HG02852 (cell line): Measurements from ENCODE around the gene TNPO1.
A peak's percentile ranks its signal among the peaks of the same experiment; 100 is the strongest.

Experiments
- ATAC-seq: cut with Tn5 transposase; IDR thresholded peaks from one replicate; pipeline ENCODE4 v1.9.1; 2021; ENCODE audit warnings: mild to moderate bottlenecking, moderate library complexity; ENCODE audit not compliant: unreplicated experiment

The TNPO1 gene

GRCh38 chr5:72817671-72818266 lies 1.3 kb downstream of the TNPO1 start:
- no peak for ATAC-seq

DNA sequence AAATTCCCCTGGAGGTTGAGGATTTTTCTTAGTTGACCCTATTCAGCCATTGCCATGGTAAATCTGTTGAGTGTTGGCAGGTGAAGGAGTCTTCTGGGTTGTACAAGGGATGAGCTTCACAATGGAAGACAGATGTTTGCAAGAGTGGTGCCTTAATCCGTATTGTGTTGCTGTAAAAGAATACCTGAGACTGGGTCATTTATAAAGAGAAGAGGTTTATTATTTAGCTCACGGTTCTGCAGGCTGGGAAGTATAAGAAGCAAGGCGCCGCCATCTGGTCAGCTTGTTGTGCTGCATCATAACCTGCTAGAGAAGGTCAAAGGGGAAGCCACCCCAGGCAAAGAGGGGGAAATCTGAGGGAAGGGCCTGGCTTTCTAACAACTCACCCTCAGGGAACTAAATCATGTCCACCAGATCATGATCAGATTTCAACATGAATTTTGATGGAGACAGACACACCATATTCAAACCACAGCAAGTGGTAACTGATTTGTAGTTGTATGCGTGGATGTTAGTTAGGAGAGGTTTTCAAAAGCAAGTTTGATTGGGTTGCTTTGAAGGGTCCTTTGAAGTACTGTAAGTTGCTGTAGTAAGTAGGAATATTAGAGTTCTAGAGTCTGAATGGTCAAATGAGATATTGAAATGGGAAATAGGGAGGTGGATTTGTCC lies 2.5 kb downstream of the TNPO1 start:
- no peak for ATAC-seq

DNA sequence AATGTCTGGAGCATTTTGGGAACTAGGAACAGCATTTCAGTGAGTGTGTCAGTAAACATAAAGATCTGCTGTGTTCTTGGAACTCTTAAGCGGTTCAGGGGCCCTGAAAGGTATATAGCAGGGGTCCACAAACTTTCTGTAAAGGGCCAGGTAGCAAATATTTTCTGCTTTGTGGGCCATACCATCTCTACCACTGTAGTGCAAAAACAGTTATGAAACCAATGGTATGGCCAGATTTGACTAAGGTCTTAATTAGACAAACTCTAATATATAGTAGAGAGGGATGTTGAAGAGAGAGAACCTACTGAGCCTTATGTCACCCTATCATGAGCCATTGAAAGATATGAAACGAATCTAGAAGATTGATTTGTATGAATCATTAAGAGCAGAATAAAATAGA lies 5.3 kb downstream of the TNPO1 start:
- ATAC-seq = no peak

GRCh38 chr5:72822944-72823343 lies 6.5 kb downstream of the TNPO1 start:
- ATAC-seq = no peak

DNA sequence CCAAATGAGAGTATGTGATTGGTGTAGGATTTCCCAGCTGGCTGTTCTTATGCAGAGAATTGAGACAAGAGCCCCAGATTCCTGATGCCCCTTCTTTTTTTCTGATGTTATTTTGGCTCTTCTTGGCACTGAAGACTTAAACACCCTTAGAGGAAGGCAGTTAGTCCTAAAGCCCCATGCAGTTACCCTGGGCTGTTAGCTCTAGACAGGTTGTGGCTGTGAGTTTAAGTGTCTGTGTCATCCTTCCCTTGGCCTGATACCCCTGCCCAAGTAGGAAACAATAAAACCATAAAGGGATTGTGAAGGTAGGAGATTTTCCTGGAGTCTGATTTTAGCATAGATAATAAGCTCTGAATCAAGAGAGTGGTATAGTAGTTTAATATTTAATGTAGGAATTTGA lies 13.2 kb downstream of the TNPO1 start:
- ATAC-seq = no peak

DNA sequence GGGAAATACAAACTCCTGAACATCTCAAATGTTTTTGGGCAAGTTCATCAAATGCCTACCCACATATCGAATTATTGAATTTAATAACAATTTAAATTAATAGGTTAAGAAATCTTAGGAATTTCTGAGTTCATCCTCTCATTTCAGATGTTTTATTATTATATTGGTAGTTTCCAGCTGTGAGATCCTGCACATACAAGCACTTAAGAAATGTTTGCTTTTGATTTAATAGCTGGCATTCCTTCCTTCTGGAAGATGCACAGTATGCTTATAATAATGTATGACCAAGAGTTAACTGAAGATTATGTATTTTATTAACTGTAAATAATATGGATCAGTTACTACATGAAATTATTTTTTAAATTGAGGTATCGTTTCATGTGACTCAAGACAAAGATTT lies 13.9 kb downstream of the TNPO1 start:
- no peak for ATAC-seq

DNA sequence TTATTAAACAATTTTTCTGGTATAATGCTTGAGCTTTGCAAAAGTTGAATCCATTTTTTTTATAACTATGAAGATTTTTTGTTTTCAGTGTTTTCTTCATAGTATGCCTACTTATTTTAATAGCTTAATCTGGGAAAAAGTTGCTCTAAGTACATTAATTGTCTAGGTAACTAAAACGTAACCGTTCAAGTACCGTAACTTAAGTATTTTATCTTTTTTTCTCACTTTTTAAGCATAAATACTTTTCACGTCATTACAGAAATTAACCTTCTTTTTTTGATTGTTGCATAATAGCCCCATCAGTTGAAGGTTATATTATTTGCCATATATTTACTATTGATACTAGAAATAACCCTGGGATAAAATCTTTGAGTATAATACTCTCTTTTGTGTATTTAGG lies 15.2 kb downstream of the TNPO1 start:
- ATAC-seq = no peak

DNA sequence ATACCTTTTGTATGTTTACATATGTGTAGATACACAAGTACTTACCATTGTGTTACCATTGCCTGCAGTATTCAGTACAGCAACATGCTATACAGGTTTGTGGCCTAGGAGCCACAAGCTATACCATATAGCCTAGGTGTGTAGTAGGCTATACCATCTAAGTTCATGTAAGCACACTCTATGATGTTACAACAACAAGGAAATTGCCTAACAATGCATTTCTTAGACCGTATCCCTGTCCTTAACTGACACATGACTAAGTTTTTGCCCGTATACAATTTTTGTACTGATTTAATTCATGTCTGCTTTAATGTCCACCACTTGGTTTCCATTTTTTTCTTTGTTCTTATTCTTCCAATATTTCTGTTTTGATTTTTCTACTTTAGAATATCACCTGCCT lies 18.5 kb downstream of the TNPO1 start:
- no peak for ATAC-seq

GRCh38 chr5:72835633-72836032 lies 19.2 kb downstream of the TNPO1 start:
- ATAC-seq = no peak

GRCh38 chr5:72836810-72837209 lies 20.3 kb downstream of the TNPO1 start:
- ATAC-seq = no peak

DNA sequence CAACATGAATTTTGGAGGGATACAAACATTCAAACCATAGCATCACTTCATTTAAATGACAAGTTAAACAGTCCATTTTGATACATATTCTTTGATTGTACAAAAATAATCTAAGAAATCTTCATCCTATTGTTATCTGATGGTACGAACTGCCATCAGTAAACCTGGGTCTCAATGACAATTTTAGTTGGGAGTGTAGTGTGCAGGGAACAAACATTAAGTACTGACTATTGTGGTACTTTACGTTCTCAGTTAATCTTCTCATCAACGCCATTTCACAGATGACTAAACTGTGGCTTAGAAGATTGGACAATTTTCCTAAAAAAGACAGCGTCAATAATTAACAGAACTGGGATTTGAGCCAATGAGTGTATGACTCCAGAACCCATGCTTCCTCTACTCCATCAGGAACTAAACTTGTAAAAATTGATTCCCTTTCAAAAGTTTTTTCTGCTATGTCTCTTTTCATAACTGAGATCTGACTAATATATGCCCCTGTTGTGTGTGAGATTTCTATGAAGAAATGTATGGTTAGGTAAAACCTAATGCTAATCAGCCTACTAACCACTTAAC lies 21.1 kb downstream of the TNPO1 start:
- no peak for ATAC-seq

DNA sequence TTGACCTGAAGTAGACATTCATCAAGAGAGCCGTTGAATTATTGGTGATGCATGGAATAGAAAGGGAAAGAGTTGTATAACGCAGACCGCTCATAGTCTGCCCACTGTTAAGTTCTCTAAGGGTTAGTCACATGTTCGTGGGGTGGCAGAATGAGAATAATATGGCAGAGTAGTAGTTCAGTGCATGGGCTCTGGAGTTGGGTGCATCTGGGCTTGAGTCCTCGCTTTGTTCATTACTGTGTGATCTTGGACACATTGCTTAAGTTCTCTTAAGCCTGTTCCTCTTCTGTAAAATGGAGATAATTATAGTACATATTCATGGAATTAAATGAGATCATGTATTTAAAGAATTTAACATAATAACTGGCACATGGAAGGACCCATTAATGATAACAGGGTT lies 23.6 kb downstream of the TNPO1 start:
- no peak for ATAC-seq

DNA sequence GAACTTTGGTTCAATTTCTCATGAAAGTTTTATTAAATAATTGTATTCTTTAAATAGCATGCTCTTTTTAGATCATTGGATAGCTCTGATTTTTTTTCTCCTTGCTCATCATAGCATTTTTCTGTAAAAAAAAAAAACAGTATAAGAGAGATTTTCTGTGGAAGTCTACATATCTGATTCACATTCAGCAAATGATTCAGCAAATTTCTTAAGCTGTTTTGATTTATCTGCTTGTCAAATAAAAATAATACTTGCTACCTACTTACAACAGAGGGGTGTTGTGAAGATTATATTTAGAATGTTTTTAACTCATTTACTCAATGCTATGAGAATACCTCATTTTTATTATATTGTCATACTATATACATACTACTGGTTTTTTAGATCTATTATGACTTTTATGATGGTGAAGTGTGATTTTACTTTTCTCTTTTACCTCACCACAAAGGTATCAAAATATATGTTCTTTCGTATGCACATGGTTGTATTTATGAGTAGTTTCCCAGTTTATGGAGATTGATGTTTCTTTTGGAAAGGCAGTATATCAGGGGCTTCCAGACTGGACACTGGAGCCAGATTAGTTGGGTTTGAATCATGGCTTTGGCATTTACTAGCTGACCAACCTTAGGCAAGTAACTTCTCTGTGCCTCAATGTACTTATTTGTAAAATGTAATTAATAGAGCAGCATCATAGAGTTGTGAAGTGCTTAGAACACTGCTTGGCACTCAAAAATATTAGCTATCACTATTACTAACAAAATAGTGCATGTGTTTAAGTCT lies 25.5 kb downstream of the TNPO1 start:
- no peak for ATAC-seq

DNA sequence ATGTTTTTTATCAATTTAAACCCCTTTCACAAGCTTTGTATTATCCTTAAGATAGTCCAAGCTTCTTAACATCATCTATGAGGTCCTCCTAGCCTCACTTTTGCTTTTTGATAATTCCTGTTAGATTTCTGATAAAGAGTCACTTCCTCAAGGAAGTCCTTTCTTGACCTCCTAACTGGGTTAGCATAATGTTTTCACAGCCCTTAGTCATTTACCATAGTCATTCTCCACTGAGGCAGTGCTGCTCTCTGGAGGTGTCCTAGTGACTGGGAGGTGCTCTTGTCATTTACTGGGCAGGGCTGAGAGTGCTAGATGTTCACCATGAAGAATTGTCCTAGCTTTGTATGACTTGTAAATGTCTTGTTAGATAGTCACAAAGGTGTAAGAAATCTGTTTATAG lies 26.4 kb downstream of the TNPO1 start:
- no peak for ATAC-seq

- no peak for ATAC-seq
Measured at GRCh38 chr5:72844218-72844603, 27.8 kb downstream of the TNPO1 start.

GRCh38 chr5:72845889-72846288 lies 29.4 kb downstream of the TNPO1 start:
- ATAC-seq = no peak

- no peak for ATAC-seq
Measured at GRCh38 chr5:72846483-72846882, 30.0 kb downstream of the TNPO1 start.

GRCh38 chr5:72847439-72847838 lies 31.0 kb downstream of the TNPO1 start:
- no peak for ATAC-seq

DNA sequence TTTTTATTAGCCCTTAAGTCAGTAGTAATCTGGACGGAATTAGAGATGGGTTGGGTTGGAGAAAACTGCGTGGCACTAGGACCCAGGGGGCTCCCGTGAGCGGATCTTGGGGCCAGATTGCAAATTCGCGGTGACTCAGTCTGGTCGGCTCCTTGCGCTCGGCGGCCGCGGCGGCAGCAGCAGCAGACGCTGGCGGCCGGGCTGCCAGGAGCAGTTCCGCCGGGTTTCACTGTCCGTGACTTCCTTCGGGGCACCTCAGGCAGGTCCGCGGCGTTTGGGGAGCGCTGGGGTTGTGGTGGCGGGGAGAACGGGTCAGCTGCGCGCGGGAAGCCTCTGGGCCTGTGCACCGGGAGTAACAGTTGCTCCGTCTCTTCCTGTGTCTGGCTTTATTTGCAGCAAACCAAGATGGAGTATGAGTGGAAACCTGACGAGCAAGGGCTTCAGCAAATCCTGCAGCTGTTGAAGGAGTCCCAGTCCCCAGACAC lies 31.6 kb downstream of the TNPO1 start:
- peak; percentile 84 for ATAC-seq

DNA sequence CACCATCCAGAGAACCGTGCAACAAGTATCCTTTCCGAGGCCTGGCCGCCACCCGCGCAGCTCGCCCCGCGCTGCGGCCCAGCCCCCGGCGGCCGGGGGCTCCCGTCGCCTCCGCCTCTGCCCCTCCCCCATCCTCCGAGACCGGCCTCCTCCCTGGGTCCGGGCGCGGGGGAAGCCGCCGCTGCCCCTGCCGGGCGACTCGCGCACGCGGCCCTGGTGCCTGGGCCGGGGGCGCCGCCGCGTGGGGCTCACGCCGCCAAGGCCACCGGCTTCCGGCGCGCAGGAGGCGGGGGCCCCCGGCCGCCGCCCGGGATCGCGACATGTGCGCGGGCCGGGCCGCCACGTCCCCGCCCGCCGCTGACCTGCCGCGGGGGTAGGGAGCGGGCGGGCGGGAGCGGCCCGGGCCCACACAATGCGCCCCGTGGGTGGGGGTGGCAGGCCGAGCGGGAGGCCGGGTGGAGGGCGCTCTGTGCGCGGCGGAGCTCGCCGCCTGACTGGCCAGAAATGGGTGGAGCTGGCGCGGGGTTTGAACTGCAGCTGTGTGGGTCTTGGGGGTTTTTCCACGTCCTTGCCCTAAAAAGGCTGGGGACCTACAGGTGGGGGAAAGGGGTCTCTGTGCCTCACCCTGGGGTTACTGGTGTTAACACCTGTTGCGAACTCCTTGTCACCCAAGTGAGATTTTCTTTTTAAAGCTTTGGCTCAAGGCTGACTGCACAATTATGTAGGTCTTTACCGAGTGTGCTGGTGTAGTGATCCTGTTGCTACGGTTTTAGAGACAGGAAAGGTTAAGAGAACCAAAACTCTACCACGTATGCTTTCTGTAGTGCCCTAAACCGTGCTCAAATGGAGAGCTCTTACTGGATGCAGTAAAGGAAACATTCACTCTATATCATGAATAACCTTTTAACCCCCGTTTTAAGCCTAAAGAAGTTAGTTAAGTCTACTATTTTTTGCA lies 32.3 kb downstream of the TNPO1 start:
- peak; percentile 54 for ATAC-seq

DNA sequence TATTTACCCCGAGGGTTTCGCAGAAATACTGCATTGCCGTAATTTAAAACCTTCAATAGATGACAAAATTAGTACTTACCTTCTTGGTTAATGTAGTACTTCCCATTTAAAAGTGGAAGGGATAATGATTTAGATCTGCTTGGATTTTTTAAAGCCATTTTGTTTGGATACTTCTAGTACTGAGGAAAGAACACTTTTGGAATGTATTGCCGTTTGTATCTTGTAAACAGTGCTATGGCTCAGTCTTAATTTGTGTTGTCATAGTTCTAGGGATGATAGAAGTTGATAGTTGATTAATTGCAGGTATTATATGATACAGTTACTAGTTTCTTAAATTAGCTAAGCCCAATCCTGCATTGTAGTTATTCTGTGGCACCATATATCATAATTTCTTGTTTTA lies 33.1 kb downstream of the TNPO1 start:
- ATAC-seq = no peak
